HCT116 (cell line): ENCODE measurements around the gene SCGB3A2. TPM values are rescaled to one million over a fixed set of nuclear protein-coding genes. Genes with fewer than 3 reads are reported as not detected.

Experiments
- ATAC-seq: fragments of 200-7000 bp; cut with Tn5 transposase; 2 replicates; pipeline ENCODE4 v1.9.1; 2020; ENCODE audit warnings: mild to moderate bottlenecking, moderate library complexity
- BruUV-seq: library from RNA; stranded (reverse); fragments of 400-500 nt; replicated peaks from 2 replicates; lab custom pipeline; 2021; lab: Mats Ljungman, UMichigan
- CTCF ChIA-PET: fragments of 300-600 bp; sonication (Branson Sonifier 250); formaldehyde crosslinking; loops from one replicate; lab custom pipeline; 2021; ENCODE audit warnings: antibody characterized with exemption; lab: Charles Lee
- POLR2A ChIA-PET: fragments of 300-600, 350-600 bp; sonication (Branson Sonifier 250); formaldehyde crosslinking; loops from one replicate; lab custom pipeline; 2021; ENCODE audit warnings: antibody characterized with exemption; lab: Charles Lee
- RAD21 ChIA-PET, 2 experiments: fragments of 300-600 bp; sonication (Branson Sonifier 250); formaldehyde crosslinking; loops; one replicate each; lab custom pipeline; 2023; ENCODE audit warnings: low total read pairs in 2 of 2; ENCODE audit not compliant: uncharacterized antibody in 2 of 2, unreplicated experiment in 2 of 2, low non-redundant PET in 1 of 2; lab: Charles Lee
- DNase-seq: peaks from one replicate; pipeline ENCODE4 v3.0.0-alpha.2; 2010; ENCODE audit warnings: low read depth, low spot score
- H2AFZ ChIP-seq: fragments of 200-600 bp; shearing (Covaris generic), sonication (generic); 2 replicates; pipeline ENCODE4 v1.6.1; 2017; ENCODE audit warnings: low read depth, mixed run types, mixed read lengths, antibody characterized with exemption, low read length; ENCODE audit not compliant: poor library complexity, severe bottlenecking
- H3K27ac ChIP-seq: 2 replicates; pipeline ENCODE4 v1.5.1; 2012; ENCODE audit warnings: low read depth, low read length
- H3K27me3 ChIP-seq: fragments of 200-600 bp; sonication (generic); 2 replicates; pipeline ENCODE4 v1.6.1; 2016; ENCODE audit warnings: mixed run types, low read length, mixed read lengths; ENCODE audit not compliant: insufficient read depth
- H3K36me3 ChIP-seq, 2 experiments: fragments of 200-500 bp in 1 of 2; fragments of 200-600 bp in 1 of 2; sonication (Bioruptor generic) in 1 of 2; sonication (generic) in 1 of 2; 2 replicates each; pipeline versions ENCODE4 v1.5.1 to v1.6.1; 2014 to 2016; ENCODE audit warnings: low read length in 2 of 2, inconsistent platforms in 1 of 2, mixed read lengths in 1 of 2, mixed run types in 1 of 2; ENCODE audit not compliant: insufficient read depth in 2 of 2, control insufficient read depth in 1 of 2
- H3K4me1 ChIP-seq, 2 experiments: fragments of 200-600 bp in 1 of 2; sonication (generic) in 1 of 2; 2 replicates each; pipeline versions ENCODE4 v1.5.1 to v1.6.1; 2012 to 2017; ENCODE audit warnings: low read length in 2 of 2, inconsistent platforms in 1 of 2, mild to moderate bottlenecking in 1 of 2, mixed read lengths in 1 of 2, mixed run types in 1 of 2, moderate library complexity in 1 of 2; ENCODE audit not compliant: insufficient read depth in 2 of 2, control insufficient read depth in 1 of 2
- H3K4me2 ChIP-seq: fragments of 200-600 bp; sonication (generic); 2 replicates; pipeline ENCODE4 v1.6.1; 2017; ENCODE audit warnings: mixed run types, low read length, mixed read lengths
- H3K4me3 ChIP-seq, 2 experiments: fragments of 200-600 bp in 1 of 2; sonication (generic) in 1 of 2; replicated peaks in 1 of 2; 2 replicates each; pipeline ENCODE4 v1.5.1; 2011 to 2016; ENCODE audit warnings: low read length in 2 of 2, control low read depth in 1 of 2, low read depth in 1 of 2, mild to moderate bottlenecking in 1 of 2, mixed read lengths in 1 of 2, mixed run types in 1 of 2
- H3K79me2 ChIP-seq: fragments of 200-600 bp; sonication (generic); 2 replicates; pipeline ENCODE4 v1.6.1; 2017; ENCODE audit warnings: mild to moderate bottlenecking, mixed run types, low read length, moderate library complexity, mixed read lengths; ENCODE audit not compliant: insufficient read depth
- H3K9ac ChIP-seq: fragments of 200-600 bp; sonication (generic); 2 replicates; pipeline ENCODE4 v1.6.1; 2016; ENCODE audit warnings: low read length, mixed read lengths
- H3K9me2 ChIP-seq: fragments of 200-600 bp; sonication (generic), shearing (Covaris generic); 2 replicates; pipeline ENCODE4 v1.6.1; 2017; ENCODE audit warnings: mixed run types, mild to moderate bottlenecking, moderate library complexity; ENCODE audit not compliant: insufficient read depth
- H3K9me3 ChIP-seq, 2 experiments: fragments of 200-500 bp in 1 of 2; fragments of 200-600 bp in 1 of 2; sonication (Bioruptor generic) in 1 of 2; sonication (generic) in 1 of 2; 2 replicates each; pipeline ENCODE4 v1.6.1; 2014 to 2017; ENCODE audit warnings: low read length in 2 of 2, mixed read lengths in 2 of 2, inconsistent platforms in 1 of 2, low read depth in 1 of 2, mild to moderate bottlenecking in 1 of 2, mixed run types in 1 of 2, moderate library complexity in 1 of 2; ENCODE audit not compliant: control insufficient read depth in 1 of 2, insufficient read depth in 1 of 2
- H4K20me1 ChIP-seq: fragments of 200-600 bp; sonication (generic), shearing (Covaris generic); 2 replicates; pipeline ENCODE4 v1.6.1; 2017; ENCODE audit warnings: mixed run types, mild to moderate bottlenecking, moderate library complexity; ENCODE audit not compliant: insufficient read depth
- CBX3 ChIP-seq: IDR thresholded peaks from 2 replicates; pipeline ENCODE4 v1.6.1; 2012; ENCODE audit warnings: low read depth
- CTCF ChIP-seq, 3 experiments: fragments of 200-600 bp in 1 of 3; sonication (generic) in 1 of 3; IDR thresholded peaks in 2 of 3; conservative IDR thresholded peaks in 1 of 3; 2 replicates each; pipeline ENCODE4 v1.5.1; 2012 to 2017; ENCODE audit warnings: low read depth in 2 of 3, low read length in 2 of 3, antibody characterized with exemption in 1 of 3, borderline replicate concordance in 1 of 3, control low read depth in 1 of 3, mild to moderate bottlenecking in 1 of 3, mixed read lengths in 1 of 3, mixed run types in 1 of 3, moderate library complexity in 1 of 3; ENCODE audit not compliant: insufficient read depth in 1 of 3
- EGR1 ChIP-seq: IDR thresholded peaks from 2 replicates; pipeline ENCODE4 v1.6.1; 2012; ENCODE audit warnings: low read depth
- EZH2 ChIP-seq: fragments of 200-600 bp; sonication (generic); IDR thresholded peaks from 2 replicates; pipeline ENCODE4 v1.6.1; 2017; ENCODE audit warnings: antibody characterized with exemption, mixed run types
- FOSL1 ChIP-seq: IDR thresholded peaks from 2 replicates; pipeline ENCODE4 v1.6.1; 2012; ENCODE audit warnings: low read depth
- JUND ChIP-seq: IDR thresholded peaks from 2 replicates; pipeline ENCODE4 v1.6.1; 2012
- MAX ChIP-seq: IDR thresholded peaks from 2 replicates; pipeline ENCODE4 v1.6.1; 2012
- POLR2A ChIP-seq: IDR thresholded peaks from 2 replicates; pipeline ENCODE4 v1.7.0; 2011; ENCODE audit warnings: borderline replicate concordance; ENCODE audit not compliant: insufficient read depth, insufficient read length; ENCODE audit errors: extremely low read depth
- POLR2AphosphoS5 ChIP-seq: IDR thresholded peaks from 2 replicates; pipeline ENCODE4 v1.6.1; 2011; ENCODE audit warnings: mild to moderate bottlenecking, low read depth, low read length, moderate library complexity
- RAD21 ChIP-seq: IDR thresholded peaks from 2 replicates; pipeline ENCODE4 v1.6.1; 2012; ENCODE audit warnings: low read depth, mild to moderate bottlenecking
- REST ChIP-seq: IDR thresholded peaks from 2 replicates; pipeline ENCODE4 v1.6.1; 2012; ENCODE audit warnings: low read depth
- SIN3A ChIP-seq: IDR thresholded peaks from 2 replicates; pipeline ENCODE4 v1.6.1; 2012; ENCODE audit warnings: low read depth
- SP1 ChIP-seq: IDR thresholded peaks from 2 replicates; pipeline ENCODE4 v1.6.1; 2012; ENCODE audit warnings: low read depth
- SRF ChIP-seq: IDR thresholded peaks from 2 replicates; pipeline ENCODE4 v1.6.1; 2012; ENCODE audit warnings: low read depth
- TCF7L2 ChIP-seq: IDR thresholded peaks from 2 replicates; pipeline ENCODE4 v1.7.0; 2011; ENCODE audit warnings: borderline replicate concordance, inconsistent platforms; ENCODE audit not compliant: insufficient read depth, insufficient read length; ENCODE audit errors: extremely low read depth
- ZBTB33 ChIP-seq: IDR thresholded peaks from 2 replicates; pipeline ENCODE4 v1.6.1; 2011; ENCODE audit warnings: mild to moderate bottlenecking, low read length, moderate library complexity; ENCODE audit not compliant: insufficient replicate concordance; ENCODE audit errors: extremely low read depth
- ZNF274 ChIP-seq: fragments of 200-500 bp; sonication (Bioruptor generic); IDR thresholded peaks from 2 replicates; pipeline ENCODE4 v1.6.1; 2014; ENCODE audit warnings: mild to moderate bottlenecking, low read depth, low read length, inconsistent platforms
- intact Hi-C: fragments of 100-400 bp; cut with micrococcal nuclease; formaldehyde crosslinking; loops from 2 replicates; pipeline ENCODE4 v1.10.0; 2022
- total RNA-seq: library from RNA; stranded (reverse); gene quantifications from one replicate; pipeline ENCODE4 v1.2.1, GENCODE V29; 2021; ENCODE audit not compliant: unreplicated experiment

SCGB3A2 gene
- total RNA-seq, 1 experiment from 2014 or later: not detected

GRCh38 chr5:147863454-147864158 lies 14.9 kb upstream of the SCGB3A2 start:
- ATAC-seq (no peak), DNase-seq (no peak)
- Histone ChIP-seq H2AFZ (no peak overlapping the region), H3K9me3 (no peaks in the 10 kb centered on the region), H3K4me2 (no peak overlapping the region), H3K36me3 (no peaks in the 10 kb centered on the region), H3K27me3 (peaks cover 3% of the 10 kb centered on the region; the same call in 1 of the 2 replicates), H3K4me1 (no peaks in the 10 kb centered on the region), H3K9ac (no peak overlapping the region), H4K20me1 (no peaks in the 10 kb centered on the region), H3K4me3 (no peak overlapping the region), H3K79me2 (no peaks in the 10 kb centered on the region), H3K9me2 (no peaks in the 10 kb centered on the region), H3K27ac (no peak overlapping the region)
- TF ChIP-seq SIN3A: no peak
- TF ChIP-seq MAX: no peak
- TF ChIP-seq REST: no peak
- no peak for TF ChIP-seq POLR2AphosphoS5
- no peak for TF ChIP-seq CBX3
- no peak for TF ChIP-seq EGR1
- TF ChIP-seq ZNF274: no peak
- no peak for TF ChIP-seq FOSL1
- no peak for TF ChIP-seq EZH2
- TF ChIP-seq SP1: no peak
- TF ChIP-seq TCF7L2: no peak
- TF ChIP-seq POLR2A: no peak
- no peak for TF ChIP-seq SRF
- no peak for TF ChIP-seq CTCF (IDR thresholded peaks at IDR 0.05 in 2 of 3, conservative IDR thresholded peaks at IDR 0.05 in 1 of 3; ENCODE audit: borderline replicate concordance in 1 of 3, insufficient read depth in 1 of 3, low read depth in 2 of 3, low read length in 2 of 3)
- no peak for TF ChIP-seq RAD21
- no peak for TF ChIP-seq ZBTB33
- no peak for TF ChIP-seq JUND
- BruUV-seq: no TSS peak
- intact Hi-C loops: no loop called here
- ChIA-PET RAD21 (no interaction called here), POLR2A (no interaction called here), CTCF (no interaction called here)
